HG03558 (cell line): ENCODE data around the gene GNAS.
"Not testable (repeated sequence)": the region's sequence is repeated elsewhere in the genome, so short reads cannot be mapped to it uniquely, and the experiment has no call there.

Experiments
- ATAC-seq: cut with Tn5 transposase; IDR thresholded peaks from one replicate; pipeline ENCODE4 v1.9.1; 2021; ENCODE audit warnings: moderate number of reproducible peaks; ENCODE audit not compliant: unreplicated experiment; ENCODE audit errors: extremely low read depth

Gene GNAS

GRCh38 chr20:58826271-58826670 lies 26.2 kb upstream of the GNAS start:
- ATAC-seq = no peak

GRCh38 chr20:58828136-58828535 lies 24.4 kb upstream of the GNAS start:
- no peak for ATAC-seq

- not testable (repeated sequence) for ATAC-seq
Measured at GRCh38 chr20:58828804-58829203, 23.7 kb upstream of the GNAS start.

GRCh38 chr20:58829531-58829941 lies 23.0 kb upstream of the GNAS start:
- no peak for ATAC-seq

GRCh38 chr20:58832457-58832856 lies 20.1 kb upstream of the GNAS start:
- no peak for ATAC-seq

DNA sequence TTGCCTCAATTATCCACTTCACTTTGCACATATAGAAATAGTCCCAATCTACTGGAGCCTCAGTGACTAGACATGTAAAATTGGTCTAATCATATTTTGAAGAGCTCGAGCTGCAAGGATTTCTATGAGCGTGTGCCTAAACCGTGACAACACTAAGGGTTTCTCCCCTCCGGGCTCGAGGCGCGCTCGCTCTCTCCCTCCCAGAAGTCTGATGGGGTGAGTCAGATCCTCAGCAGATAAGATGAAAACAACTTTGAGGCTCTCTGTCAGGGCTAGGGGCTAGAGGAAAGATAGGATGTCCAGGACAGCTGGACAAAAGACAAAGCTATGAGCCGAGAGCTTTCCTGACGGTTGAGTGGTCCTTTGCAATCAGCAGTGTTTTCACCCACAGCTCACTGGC lies 18.6 kb upstream of the GNAS start:
- no peak for ATAC-seq

DNA sequence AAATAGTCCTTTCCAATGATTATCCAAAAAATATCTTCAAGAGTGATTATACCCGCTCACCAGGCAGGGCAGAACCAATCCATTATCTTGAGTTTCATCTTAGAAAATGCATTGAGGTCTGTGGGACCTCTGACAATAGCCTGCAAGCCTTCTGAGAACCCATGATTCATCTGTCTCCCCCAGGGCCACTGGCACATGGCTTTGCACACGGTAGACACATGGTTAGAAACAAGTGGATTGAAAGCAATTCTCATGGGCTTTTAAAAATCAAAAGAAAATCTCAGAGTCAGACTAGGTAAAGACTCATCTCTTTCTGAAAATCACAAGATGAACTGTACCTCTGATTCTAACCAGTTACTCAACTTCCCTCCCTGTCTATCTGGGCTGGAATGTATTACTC lies 17.3 kb upstream of the GNAS start:
- ATAC-seq = no peak

GRCh38 chr20:58836616-58837204 lies 15.8 kb upstream of the GNAS start:
- ATAC-seq = no peak

DNA sequence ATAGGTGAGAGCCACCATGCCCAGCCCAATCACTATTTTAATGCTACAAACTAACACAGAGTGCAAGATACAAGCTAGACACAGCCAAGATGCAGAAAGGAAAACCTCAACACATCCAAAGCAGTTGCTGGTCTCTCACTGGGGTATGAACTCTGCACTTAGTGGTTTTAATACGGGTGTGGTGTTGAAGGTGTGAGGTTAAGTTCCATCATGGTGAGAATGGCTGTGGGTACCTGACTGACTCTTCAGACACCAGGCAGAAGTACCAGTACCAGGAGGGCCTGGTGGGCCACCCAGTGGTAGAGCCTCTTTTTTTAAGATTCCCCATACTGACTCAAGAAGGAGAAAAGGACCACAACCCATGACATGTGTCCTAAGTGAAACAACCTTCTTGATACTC lies 14.8 kb upstream of the GNAS start:
- no peak for ATAC-seq

- no peak for ATAC-seq
Measured at GRCh38 chr20:58838174-58838573, 14.3 kb upstream of the GNAS start.

DNA sequence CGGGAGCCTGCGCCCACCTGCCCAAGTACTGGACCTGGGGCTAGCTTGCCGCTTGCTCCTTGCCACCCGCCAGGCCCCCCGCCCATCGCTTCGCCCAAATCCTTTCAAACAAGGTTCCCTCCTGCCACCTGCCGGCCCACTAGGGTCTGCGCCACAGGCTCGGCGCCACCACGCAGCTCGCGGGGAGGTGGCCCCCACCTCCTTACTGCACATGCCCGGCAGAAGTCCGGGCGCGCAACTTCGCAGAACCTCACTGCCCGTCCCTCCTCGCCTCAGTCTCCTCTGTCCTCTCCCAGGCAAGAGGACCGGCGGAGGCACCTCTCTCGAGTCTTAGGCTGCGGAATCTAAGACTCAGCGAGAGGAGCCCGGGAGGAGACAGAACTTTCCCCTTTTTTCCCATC lies 13.0 kb upstream of the GNAS start:
- no peak for ATAC-seq

- no peak for ATAC-seq
Measured at GRCh38 chr20:58839991-58840747, 12.3 kb upstream of the GNAS start.

- ATAC-seq = no peak
Measured at GRCh38 chr20:58840816-58841538, 11.5 kb upstream of the GNAS start.

GRCh38 chr20:58841539-58842264 lies 10.8 kb upstream of the GNAS start:
- ATAC-seq = no peak

DNA sequence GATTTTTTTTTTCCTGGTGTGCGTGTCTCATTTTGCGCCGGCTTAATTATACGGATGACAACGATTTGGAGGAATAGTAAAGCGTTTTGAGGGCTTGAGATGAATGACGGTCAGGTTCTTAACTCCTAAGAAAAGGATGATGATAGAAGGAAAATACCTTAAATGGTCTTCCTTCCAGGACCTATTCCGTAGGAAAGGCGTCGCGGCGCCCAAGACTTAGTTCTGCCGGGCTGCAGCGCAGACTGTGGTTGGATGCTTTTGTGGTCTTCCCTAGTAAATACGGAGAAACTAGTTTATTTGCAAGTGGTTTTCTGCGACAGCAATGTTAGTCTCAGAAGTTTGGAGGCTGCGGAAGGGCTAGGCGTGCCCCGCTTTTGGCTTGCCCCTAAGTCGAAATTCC lies 10.2 kb upstream of the GNAS start:
- ATAC-seq = no peak

GRCh38 chr20:58843128-58843556 lies 9.4 kb upstream of the GNAS start:
- no peak for ATAC-seq

GRCh38 chr20:58845706-58846105 lies 6.8 kb upstream of the GNAS start:
- ATAC-seq = no peak

- ATAC-seq = no peak
Measured at GRCh38 chr20:58847463-58847862, 5.1 kb upstream of the GNAS start.

DNA sequence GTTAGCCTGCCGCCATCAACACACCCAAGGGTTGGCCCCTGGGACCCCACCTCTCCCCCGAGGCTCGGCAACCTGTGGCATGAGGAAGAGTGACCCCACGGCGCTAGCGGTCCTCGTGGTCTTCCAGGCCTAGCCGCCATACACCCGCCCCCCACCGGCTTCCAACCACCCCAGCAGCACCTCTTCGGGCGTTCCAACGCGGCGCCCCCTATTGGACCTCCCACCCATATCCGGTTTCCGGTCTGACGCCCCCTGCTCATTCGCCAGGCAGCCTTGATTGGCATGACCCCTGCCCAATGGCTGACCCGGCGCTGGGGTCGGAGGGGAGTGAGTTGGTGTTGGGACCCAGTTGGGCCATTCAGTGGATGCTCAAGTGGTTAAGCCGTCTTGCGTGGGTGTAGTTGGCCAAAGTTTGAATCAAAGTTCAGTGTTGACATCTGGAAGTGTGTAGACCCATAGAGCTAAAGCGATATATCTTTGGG lies 1.8 kb upstream of the GNAS start, which contains the start of gene GNAS-AS1:
Gene GNAS-AS1, minus strand, starts transcription at position 210 of the 482 bp plus-strand sequence.
- peak; percentile 64 for ATAC-seq

GRCh38 chr20:58851221-58851968 lies 1.1 kb upstream of the GNAS start:
- no peak for ATAC-seq
